ENCODE measurements around the gene LCE3A. TPM values are rescaled to one million over a fixed set of nuclear protein-coding genes. Genes with fewer than 3 reads are reported as not detected.
"Not testable (repeated sequence)": the region's sequence is repeated elsewhere in the genome, so short reads cannot be mapped to it uniquely, and the experiment has no call there.

Gene LCE3A
- total RNA-seq, 1 experiment from 2014 or later = not detected

- Histone ChIP-seq H3K4me3 (ENCODE audit: low read depth, low read length) (no peak within 1 kb of the TSS), H3K4me1 (no peaks in the 10 kb centered on the region), H3K27me3 (replicated peaks; ENCODE audit: control insufficient read depth, insufficient read depth, low read length) (no peaks in the 10 kb centered on the region), H3K9me3 (no peaks in the 10 kb centered on the region), H3K36me3 (ENCODE audit: control insufficient read depth, insufficient read depth, low read length) (no peaks in the 10 kb centered on the region)
- Mint-ChIP-seq H3K36me3 (ENCODE audit: insufficient read depth, unreplicated experiment) (no peaks in the 10 kb centered on the region), H3K27ac (ENCODE audit: unreplicated experiment) (no peak within 1 kb of the TSS), H3K4me1 (ENCODE audit: low read depth, unreplicated experiment) (no peaks in the 10 kb centered on the region), H3K27me3 (ENCODE audit: insufficient read depth, unreplicated experiment) (peaks cover 8% of the 10 kb centered on the region), H3K9me3 (ENCODE audit: unreplicated experiment) (no peaks in the 10 kb centered on the region), H3K4me3 (ENCODE audit: unreplicated experiment) (no peak within 1 kb of the TSS)
- intact Hi-C loops (cut with micrococcal nuclease; ENCODE audit: unreplicated experiment) = no loop called here
- CTCF ChIA-PET = no interaction called here
- DNase-seq = no peak
- no peak for TF ChIP-seq CTCF (IDR thresholded peaks at IDR 0.05; ENCODE audit: insufficient read depth in 1 of 2, low read depth in 1 of 2, low read length in 1 of 2, severe bottlenecking in 1 of 2, unreplicated experiment in 1 of 2)
- no TSS peak for BruUV-seq (replicated peaks)
- POLR2A ChIA-PET = no interaction called here
Measured at GRCh38 chr1:152580433-152580832, 42.5 kb downstream of the LCE3A start, which contains the start of gene LCE3D. LCE3D (minus strand) TSS chr1:152580516; CDS start chr1:152579936, 580 bp downstream.

DNA sequence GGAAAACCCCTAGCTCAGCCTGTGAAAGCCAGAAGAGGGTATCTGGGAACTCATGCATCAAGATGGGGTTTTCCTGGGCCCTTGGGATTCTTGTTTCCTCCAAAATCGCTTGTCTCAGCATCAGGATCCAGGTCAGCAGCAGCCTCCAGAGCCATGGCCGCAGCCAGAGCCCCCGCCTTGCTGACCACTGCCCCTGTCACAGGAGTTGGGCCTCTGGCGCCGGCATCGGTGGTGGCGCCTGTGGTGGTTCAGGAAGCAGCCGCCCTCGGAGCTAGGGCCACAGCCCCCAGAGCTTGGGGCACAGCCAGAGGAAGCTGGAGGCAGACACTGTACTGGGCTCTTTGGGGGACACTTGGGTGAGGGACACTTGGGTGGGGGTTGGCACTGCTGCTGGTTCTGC, 43.4 kb downstream of the LCE3A start:
- H3K36me3 Mint-ChIP-seq (ENCODE audit: insufficient read depth, unreplicated experiment); H3K9me3 ChIP-seq; H3K9me3 Mint-ChIP-seq (ENCODE audit: unreplicated experiment); H3K36me3 ChIP-seq (ENCODE audit: control insufficient read depth, insufficient read depth, low read length); POLR2A ChIA-PET; H3K4me1 ChIP-seq; H3K4me1 Mint-ChIP-seq (ENCODE audit: low read depth, unreplicated experiment); H3K27me3 Mint-ChIP-seq (ENCODE audit: insufficient read depth, unreplicated experiment); H3K4me3 Mint-ChIP-seq (ENCODE audit: unreplicated experiment); CTCF ChIA-PET; H3K27ac Mint-ChIP-seq (ENCODE audit: unreplicated experiment); H3K4me3 ChIP-seq (ENCODE audit: low read depth, low read length); H3K27me3 ChIP-seq (replicated peaks; ENCODE audit: control insufficient read depth, insufficient read depth, low read length); BruUV-seq (replicated peaks); DNase-seq: not testable (repeated sequence)
- intact Hi-C loops (cut with micrococcal nuclease; ENCODE audit: unreplicated experiment) = loop anchor here (5.0 kb wide), 1 partner anchor 43 kb away; the partner anchor contains the start of gene LCE3A

DNA sequence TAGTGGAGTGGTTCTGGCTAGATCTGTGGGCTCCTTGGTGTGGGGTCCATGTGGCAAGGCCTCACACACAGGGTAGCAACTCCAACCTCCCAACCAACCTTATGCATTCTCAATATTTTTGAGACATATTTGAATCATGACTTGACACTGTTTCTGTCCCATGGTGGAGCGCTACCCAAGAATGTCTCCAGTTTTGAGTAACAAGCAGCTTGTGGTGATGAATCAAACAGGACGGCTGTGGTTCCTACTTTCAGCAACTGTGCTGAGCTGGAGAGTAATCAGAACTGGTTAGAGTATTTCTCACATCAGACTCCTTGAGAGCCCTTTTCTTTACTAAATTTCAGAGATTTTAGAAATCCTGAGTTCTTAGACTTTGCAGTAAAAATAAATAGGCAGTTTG, 45.7 kb downstream of the LCE3A start:
- no peaks in the 10 kb centered on the region for H3K4me1 Mint-ChIP-seq (ENCODE audit: low read depth, unreplicated experiment)
- no peaks in the 10 kb centered on the region for H3K4me1 ChIP-seq
- H3K4me3 ChIP-seq (ENCODE audit: low read depth, low read length) = no peak overlapping the region
- intact Hi-C loops (cut with micrococcal nuclease; ENCODE audit: unreplicated experiment) = loop anchor here (5.0 kb wide), 1 partner anchor 45 kb away; the partner anchor contains the start of gene LCE3A
- no peak for TF ChIP-seq CTCF (IDR thresholded peaks at IDR 0.05; ENCODE audit: insufficient read depth in 1 of 2, low read depth in 1 of 2, low read length in 1 of 2, severe bottlenecking in 1 of 2, unreplicated experiment in 1 of 2)
- no TSS peak for BruUV-seq (replicated peaks)
- ChIA-PET POLR2A (no interaction called here), CTCF (no interaction called here)
- no peaks in the 10 kb centered on the region for H3K9me3 Mint-ChIP-seq (ENCODE audit: unreplicated experiment)
- no peak for DNase-seq
- H3K36me3 ChIP-seq (ENCODE audit: control insufficient read depth, insufficient read depth, low read length) = no peaks in the 10 kb centered on the region
- no peaks in the 10 kb centered on the region for H3K27me3 ChIP-seq (replicated peaks; ENCODE audit: control insufficient read depth, insufficient read depth, low read length)
- no peak overlapping the region for H3K27ac Mint-ChIP-seq (ENCODE audit: unreplicated experiment)
- H3K4me3 Mint-ChIP-seq (ENCODE audit: unreplicated experiment) = no peak overlapping the region
- no peaks in the 10 kb centered on the region for H3K36me3 Mint-ChIP-seq (ENCODE audit: insufficient read depth, unreplicated experiment)
- H3K9me3 ChIP-seq = no peaks in the 10 kb centered on the region
- H3K27me3 Mint-ChIP-seq (ENCODE audit: insufficient read depth, unreplicated experiment) = peaks cover 18% of the 10 kb centered on the region

Other genes with a start within 250 kb of the LCE3A start
- not detected in 2 replicates for gene CRNN, start 208.8 kb downstream of the LCE3A start, total RNA-seq (2022)
- not detected in 2 replicates for gene LCE5A, start 112.3 kb downstream of the LCE3A start, total RNA-seq (2022)
- gene CRCT1, start 108.6 kb downstream of the LCE3A start, total RNA-seq (2022) = not detected in 2 replicates
- gene LCE3E, start 56.3 kb downstream of the LCE3A start, total RNA-seq (2022) = not detected in 2 replicates
- not detected in 2 replicates for gene LCE3D, start 42.6 kb downstream of the LCE3A start, total RNA-seq (2022)
- not detected in 2 replicates for gene LCE3C, start 22.9 kb downstream of the LCE3A start, total RNA-seq (2022)
- gene LCE3B, start 9.3 kb downstream of the LCE3A start, total RNA-seq (2022) = not detected in 2 replicates
- not detected in 2 replicates for gene LCE2D, start 40.3 kb upstream of the LCE3A start, total RNA-seq (2022)
- not detected in 2 replicates for gene LCE2C, start 52.2 kb upstream of the LCE3A start, total RNA-seq (2022)
- gene LCE2B, start 63.0 kb upstream of the LCE3A start, total RNA-seq (2022) = not detected in 2 replicates
- not detected in 2 replicates for gene LCE2A, start 75.2 kb upstream of the LCE3A start, total RNA-seq (2022)
- not detected in 2 replicates for gene LCE4A, start 85.1 kb upstream of the LCE3A start, total RNA-seq (2022)
- not detected in 2 replicates for gene KPRP, start 134.9 kb upstream of the LCE3A start, total RNA-seq (2022)
- gene LCE1F, start 152.0 kb upstream of the LCE3A start, total RNA-seq (2022) = not detected in 2 replicates
- not detected in 2 replicates for gene LCE1E, start 163.2 kb upstream of the LCE3A start, total RNA-seq (2022)
- gene LCE1D, start 173.6 kb upstream of the LCE3A start, total RNA-seq (2022) = not detected in 2 replicates
- not detected in 2 replicates for gene LCE1C, start 183.5 kb upstream of the LCE3A start, total RNA-seq (2022)
- gene LCE1B, start 188.9 kb upstream of the LCE3A start, total RNA-seq (2022) = not detected in 2 replicates
- gene LCE1A, start 204.4 kb upstream of the LCE3A start, total RNA-seq (2022) = not detected in 2 replicates
- not detected in 2 replicates for gene LCE6A, start 219.8 kb upstream of the LCE3A start, total RNA-seq (2022)
- gene LCE7A, start 236.9 kb upstream of the LCE3A start, total RNA-seq (2022) = not detected in 2 replicates